ENCODE data around the gene DYTN.
A peak's percentile ranks its signal among the peaks of the same experiment; 100 is the strongest.
"Not testable (repeated sequence)": the region's sequence is repeated elsewhere in the genome, so short reads cannot be mapped to it uniquely, and the experiment has no call there.

The DYTN gene

GRCh38 chr2:206718296-206718695 lies at the start of gene DYTN:
Gene DYTN, minus strand, starts transcription at chr2:206718396. Its CDS starts 117 bp downstream, at chr2:206718279.
- DNase-seq (ENCODE audit: low spot score), result no peak

GRCh38 chr2:206766057-206766930 lies 48.1 kb upstream of the DYTN start:
- DNase-seq (ENCODE audit: low spot score), result no peak

- peak; percentile 93 for DNase-seq (ENCODE audit: low spot score)
Observed at GRCh38 chr2:206765242-206766056, 47.3 kb upstream of the DYTN start, which contains the start of the genes FASTKD2 and MDH1B. Gene FASTKD2, plus strand, starts transcription at chr2:206765606. Its CDS starts 1,088 bp downstream, at chr2:206766694. Gene MDH1B, minus strand, starts transcription at chr2:206765328. Its CDS starts 57 bp downstream, at chr2:206765271.

GRCh38 chr2:206764673-206765241 lies 46.6 kb upstream of the DYTN start:
- no peak for DNase-seq (ENCODE audit: low spot score)

GRCh38 chr2:206756816-206757215 lies 38.6 kb upstream of the DYTN start:
- DNase-seq (ENCODE audit: low spot score), result no peak

- no peak for DNase-seq (ENCODE audit: low spot score)
Observed at GRCh38 chr2:206740800-206741199, 22.6 kb upstream of the DYTN start.

- DNase-seq (ENCODE audit: low spot score), result no peak
Observed at GRCh38 chr2:206739271-206739670, 21.1 kb upstream of the DYTN start.

- no peak for DNase-seq (ENCODE audit: low spot score)
Observed at GRCh38 chr2:206736935-206737334, 18.7 kb upstream of the DYTN start.

- no peak for DNase-seq (ENCODE audit: low spot score)
Observed at GRCh38 chr2:206733341-206733740, 15.1 kb upstream of the DYTN start.

GRCh38 chr2:206728277-206729199 lies 10.3 kb upstream of the DYTN start:
- DNase-seq (ENCODE audit: low spot score), result no peak

- no peak for DNase-seq (ENCODE audit: low spot score)
Observed at GRCh38 chr2:206727287-206727686, 9.1 kb upstream of the DYTN start.

- DNase-seq (ENCODE audit: low spot score), result no peak
Observed at GRCh38 chr2:206723288-206723687, 5.1 kb upstream of the DYTN start.

GRCh38 chr2:206721256-206721920 lies 3.2 kb upstream of the DYTN start:
- no peak for DNase-seq (ENCODE audit: low spot score)

GRCh38 chr2:206716623-206717022 lies 1.6 kb downstream of the DYTN start:
- DNase-seq (ENCODE audit: low spot score), result no peak

- not testable (repeated sequence) for DNase-seq (ENCODE audit: low spot score)
Observed at GRCh38 chr2:206715183-206715582, 3.0 kb downstream of the DYTN start.

- no peak for DNase-seq (ENCODE audit: low spot score)
Observed at GRCh38 chr2:206713746-206714145, 4.5 kb downstream of the DYTN start.

GRCh38 chr2:206708286-206708685 lies 9.9 kb downstream of the DYTN start:
- DNase-seq (ENCODE audit: low spot score), result no peak

- DNase-seq (ENCODE audit: low spot score), result no peak
Observed at GRCh38 chr2:206707164-206707701, 11.0 kb downstream of the DYTN start.

GRCh38 chr2:206701952-206702605 lies 16.1 kb downstream of the DYTN start:
- no peak for DNase-seq (ENCODE audit: low spot score)

- DNase-seq (ENCODE audit: low spot score), result no peak
Observed at GRCh38 chr2:206700156-206700555, 18.0 kb downstream of the DYTN start.
